Kidney epithelial cell (primary cell): ENCODE measurements around the gene ANKRD12. TPM values are rescaled to one million over a fixed set of nuclear protein-coding genes. Genes with fewer than 3 reads are reported as not detected.

ENCODE experiments used
- DNase-seq: peaks from one replicate; pipeline ENCODE4 v3.0.0-alpha.2; 2010; ENCODE audit warnings: low read depth
- H3K27me3 ChIP-seq: 2 replicates; pipeline ENCODE4 v1.6.0; 2011; ENCODE audit warnings: low read length; ENCODE audit not compliant: control insufficient read depth, insufficient read depth
- H3K36me3 ChIP-seq: 2 replicates; pipeline ENCODE4 v1.5.1; 2011; ENCODE audit warnings: low read length; ENCODE audit not compliant: control insufficient read depth, insufficient read depth
- H3K4me3 ChIP-seq: 2 replicates; pipeline ENCODE4 v1.5.1; 2011; ENCODE audit warnings: low read depth, mild to moderate bottlenecking, control low read depth, low read length
- CTCF ChIP-seq: IDR thresholded peaks from 2 replicates; pipeline ENCODE4 v1.5.1; 2011; ENCODE audit warnings: mild to moderate bottlenecking, moderate library complexity, low read length, control low read depth, inconsistent platforms; ENCODE audit not compliant: insufficient read depth, poor library complexity, severe bottlenecking
- total RNA-seq: library from RNA; depleted of rRNA; stranded (reverse); fragments of >200 nt; gene quantifications from 2 replicates; pipeline ENCODE4 v1.2.3, GENCODE V29; 2015

ANKRD12 gene
- total RNA-seq, 1 donor from 2014 or later, result 11.2 TPM

GRCh38 chr18:9325716-9326115, 189.1 kb downstream of the ANKRD12 start:
- no peaks in the 10 kb centered on the region for H3K27me3 ChIP-seq
- DNase-seq, result no peak
- H3K36me3 ChIP-seq, result no peaks in the 10 kb centered on the region
- TF ChIP-seq CTCF, result no peak
- H3K4me3 ChIP-seq, result no peak overlapping the region

GRCh38 chr18:9328776-9329175, 192.2 kb downstream of the ANKRD12 start:
- Histone ChIP-seq H3K36me3 (no peaks in the 10 kb centered on the region), H3K4me3 (no peak overlapping the region), H3K27me3 (no peaks in the 10 kb centered on the region)
- DNase-seq, result no peak
- no peak for TF ChIP-seq CTCF

GRCh38 chr18:9329471-9329870, 192.9 kb downstream of the ANKRD12 start:
- H3K27me3 ChIP-seq, result no peaks in the 10 kb centered on the region
- H3K4me3 ChIP-seq, result no peak overlapping the region
- no peaks in the 10 kb centered on the region for H3K36me3 ChIP-seq
- no peak for TF ChIP-seq CTCF
- no peak for DNase-seq

- no peaks in the 10 kb centered on the region for H3K27me3 ChIP-seq
- H3K36me3 ChIP-seq, result no peaks in the 10 kb centered on the region
- no peak for DNase-seq
- no peak for TF ChIP-seq CTCF
- H3K4me3 ChIP-seq, result no peak overlapping the region
These were observed 193.8 kb downstream of the ANKRD12 start for GRCh38 chr18:9330419-9330818.

GRCh38 chr18:9333441-9334328, 197.1 kb downstream of the ANKRD12 start:
- no peak for DNase-seq
- no peak for TF ChIP-seq CTCF

More at GRCh38 chr18:9333441-9334328, 197.1 kb downstream of the ANKRD12 start:
- Histone ChIP-seq H3K27me3 (no peaks in the 10 kb centered on the region), H3K4me3 (peak overlapping the region; percentile 64), H3K36me3 (no peaks in the 10 kb centered on the region)
